Smooth muscle cell (in vitro differentiated cells): ENCODE measurements around the gene DRC7. TPM values are rescaled to one million over a fixed set of nuclear protein-coding genes. Genes with fewer than 3 reads are reported as not detected.

Experiments used
- DNase-seq: peaks from one replicate; lab custom pipeline; 2025; ENCODE audit not compliant: unreplicated experiment; lab: John Stamatoyannopoulos, UW
- H2AFZ ChIP-seq: fragments of 200-600 bp; sonication (generic); 2 replicates; pipeline ENCODE4 v1.6.0; 2016; ENCODE audit warnings: antibody characterized with exemption, low read depth, mild to moderate bottlenecking
- H3F3A ChIP-seq: fragments of 200-600 bp; sonication (generic); 2 replicates; pipeline ENCODE4 v1.6.0; 2017; ENCODE audit warnings: antibody characterized with exemption, low read depth
- H3K27ac ChIP-seq: fragments of 200-600 bp; sonication (generic); 2 replicates; pipeline ENCODE4 v1.5.1; 2016; ENCODE audit warnings: low read depth, mild to moderate bottlenecking
- H3K27me3 ChIP-seq: fragments of 200-600 bp; sonication (generic); 2 replicates; pipeline ENCODE4 v1.6.1; 2016; ENCODE audit warnings: low read depth, mild to moderate bottlenecking
- H3K36me3 ChIP-seq: fragments of 200-600 bp; sonication (generic); 2 replicates; pipeline ENCODE4 v1.5.1; 2016; ENCODE audit warnings: low read depth
- H3K4me1 ChIP-seq: fragments of 200-600 bp; sonication (generic); 2 replicates; pipeline ENCODE4 v1.5.1; 2016; ENCODE audit warnings: low read depth
- H3K4me2 ChIP-seq: fragments of 200-600 bp; sonication (generic); 2 replicates; pipeline ENCODE4 v1.6.0; 2016; ENCODE audit warnings: mild to moderate bottlenecking
- H3K4me3 ChIP-seq: fragments of 200-600 bp; sonication (generic); 2 replicates; pipeline ENCODE4 v1.5.1; 2016; ENCODE audit warnings: mild to moderate bottlenecking
- H3K79me2 ChIP-seq: fragments of 200-600 bp; sonication (generic); 2 replicates; pipeline ENCODE4 v1.6.0; 2016; ENCODE audit warnings: low read depth, mild to moderate bottlenecking
- H3K9ac ChIP-seq: fragments of 200-600 bp; sonication (generic); 2 replicates; pipeline ENCODE4 v1.6.0; 2016; ENCODE audit warnings: low read depth
- H3K9me3 ChIP-seq: fragments of 200-600 bp; sonication (generic); replicated peaks from 2 replicates; pipeline ENCODE4 v1.5.1; 2016; ENCODE audit warnings: low read depth
- H4K20me1 ChIP-seq: fragments of 200-600 bp; sonication (generic); 2 replicates; pipeline ENCODE4 v1.6.0; 2016; ENCODE audit warnings: low read depth
- CTCF ChIP-seq: fragments of 200-600 bp; sonication (generic); IDR thresholded peaks from 2 replicates; pipeline ENCODE4 v1.5.1; 2017; ENCODE audit warnings: borderline replicate concordance, mild to moderate bottlenecking, antibody characterized with exemption; ENCODE audit not compliant: insufficient read depth, poor library complexity, severe bottlenecking
- WGBS: methylation state at CpG from one replicate; pipeline ENCODE4 v1.1.7; 2016; ENCODE audit warnings: low lambda C conversion rate; 5-methylcytosine and 5-hydroxymethylcytosine counted together
- polyA plus RNA-seq: library from polyadenylated mRNA; unstranded; fragments of >200 nt; fragmentation: Nextera tagmentation; extraction: Ambion mirVana; gene quantifications from 2 replicates; pipeline ENCODE4 v1.2.1, GENCODE V29; 2016
- total RNA-seq: library from RNA; depleted of rRNA; stranded (reverse); fragments of >200 nt; gene quantifications from 2 replicates; pipeline ENCODE4 v1.2.3, GENCODE V29; 2014

Gene DRC7
- total and polyA plus RNA-seq, 2 experiments from 2014 or later = 0.94 TPM; not detected in 1

DNA sequence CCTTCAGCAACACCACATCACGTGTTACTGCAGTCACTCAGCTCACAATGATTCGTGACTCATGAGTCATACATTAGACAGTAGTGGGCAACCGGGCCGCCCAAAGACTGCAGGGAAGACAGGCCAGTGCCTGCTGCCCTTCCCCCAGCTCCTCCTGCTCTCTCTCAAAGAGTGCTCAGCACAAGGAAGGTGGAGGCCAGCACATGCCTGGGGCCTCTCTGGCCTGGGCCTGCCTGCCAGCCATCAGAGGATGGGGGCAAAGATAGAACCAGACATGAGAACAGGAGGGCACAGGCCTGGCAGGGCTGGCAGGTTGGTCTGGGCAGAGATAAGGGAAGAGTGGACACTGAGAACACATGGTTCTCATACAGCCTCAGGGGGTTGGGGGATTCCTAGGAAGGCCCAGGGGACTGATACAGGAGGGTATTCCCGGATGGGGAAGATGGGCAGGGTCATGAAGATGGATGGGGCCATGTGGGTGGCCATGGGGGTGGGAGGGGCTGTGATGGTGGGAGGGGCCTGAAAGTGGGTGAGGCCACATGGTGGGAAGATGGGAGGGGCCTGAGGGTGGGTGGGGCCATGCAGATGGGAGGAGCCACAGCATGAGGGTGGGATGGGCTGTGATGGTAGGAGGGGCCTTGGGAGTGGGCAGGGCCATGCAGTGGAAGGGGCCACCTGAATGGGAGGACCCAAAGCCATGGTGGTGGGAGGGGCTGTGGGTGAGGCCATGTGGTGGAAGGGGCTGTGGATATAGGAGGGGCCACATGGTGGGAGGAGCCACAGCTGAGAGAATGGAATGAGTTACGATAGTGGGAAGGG is 69.9 kb downstream of the DRC7 start:
- H3K4me1 ChIP-seq = no peaks in the 10 kb centered on the region
- H3K27ac ChIP-seq = peak overlapping the region; percentile 34
- TF ChIP-seq CTCF = no peak
- H3K36me3 ChIP-seq = no peaks in the 10 kb centered on the region
- H3K9me3 ChIP-seq = no peaks in the 10 kb centered on the region
- no peak overlapping the region for H2AFZ ChIP-seq
- no peak overlapping the region for H3K4me2 ChIP-seq
- no peak overlapping the region for H3K9ac ChIP-seq
- no peaks in the 10 kb centered on the region for H3K27me3 ChIP-seq
- H3K79me2 ChIP-seq = no peaks in the 10 kb centered on the region
- no peak overlapping the region for H3K4me3 ChIP-seq
- H4K20me1 ChIP-seq = peaks cover 10% of the 10 kb centered on the region
- WGBS = 24% methylated on average over 6 of the region's 6 CpGs
- no peaks in the 10 kb centered on the region for H3F3A ChIP-seq
- DNase-seq = no peak

DNA sequence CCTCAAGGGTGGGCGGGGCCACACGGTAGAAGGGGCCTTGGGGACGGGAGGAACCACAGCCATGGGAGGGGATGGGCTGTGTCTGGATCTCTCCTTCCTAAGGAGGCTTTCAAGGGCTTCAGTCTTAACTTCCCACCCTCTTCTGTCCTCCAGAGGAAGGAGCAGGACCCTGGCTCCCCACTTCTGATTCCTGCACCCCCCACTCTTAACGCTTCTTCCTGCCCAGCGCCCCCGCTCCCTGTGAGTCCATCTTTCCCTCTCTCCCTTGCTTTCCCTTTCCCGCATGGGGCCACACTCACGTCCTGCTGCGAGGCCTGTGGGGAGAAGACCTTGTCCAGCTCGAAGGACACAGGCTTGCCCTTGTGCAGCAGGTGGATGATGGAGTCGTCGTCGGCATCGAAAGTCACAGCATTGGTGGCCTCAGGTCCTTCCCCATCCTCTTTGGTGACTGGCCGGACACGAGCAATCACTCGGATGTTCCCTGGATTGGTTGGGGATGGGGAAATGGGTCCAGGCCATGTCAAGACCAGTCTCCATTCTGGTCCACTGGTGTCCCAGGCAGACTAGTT is 70.6 kb downstream of the DRC7 start:
- TF ChIP-seq CTCF = no peak
- Histone ChIP-seq H3K9me3 (no peaks in the 10 kb centered on the region), H3K4me2 (no peak overlapping the region), H3K79me2 (no peaks in the 10 kb centered on the region), H3F3A (no peaks in the 10 kb centered on the region), H2AFZ (no peak overlapping the region), H3K36me3 (no peaks in the 10 kb centered on the region), H3K27me3 (no peaks in the 10 kb centered on the region), H3K27ac (no peak overlapping the region), H4K20me1 (peaks cover 10% of the 10 kb centered on the region), H3K4me3 (no peak overlapping the region), H3K9ac (no peak overlapping the region), H3K4me1 (no peaks in the 10 kb centered on the region)
- DNase-seq = no peak
- 98% methylated on average over 15 of the region's 17 CpGs for WGBS

GRCh38 chr16:57766714-57767348 is 72.2 kb downstream of the DRC7 start:
- no peaks in the 10 kb centered on the region for H3K4me1 ChIP-seq
- no peak for TF ChIP-seq CTCF
- H3K79me2 ChIP-seq = no peaks in the 10 kb centered on the region
- no peak for DNase-seq
- H3K9ac ChIP-seq = no peak overlapping the region
- no peaks in the 10 kb centered on the region for H3K36me3 ChIP-seq
- H3K4me3 ChIP-seq = no peak overlapping the region
- 97% methylated on average over 15 of the region's 15 CpGs for WGBS
- H3K9me3 ChIP-seq = no peaks in the 10 kb centered on the region
- no peak overlapping the region for H3K27ac ChIP-seq
- no peak overlapping the region for H2AFZ ChIP-seq
- H3F3A ChIP-seq = no peaks in the 10 kb centered on the region
- peaks cover 11% of the 10 kb centered on the region for H4K20me1 ChIP-seq
- no peak overlapping the region for H3K4me2 ChIP-seq
- H3K27me3 ChIP-seq = no peaks in the 10 kb centered on the region
